Gastrocnemius medialis (tissue), 4 donors: Measurements from ENCODE around the gene ADAMTSL3. TPM values are rescaled to one million over a fixed set of nuclear protein-coding genes. Genes with fewer than 3 reads are reported as not detected.
"Not testable (repeated sequence)": the region's sequence is repeated elsewhere in the genome, so short reads cannot be mapped to it uniquely, and the experiment has no call there.

ENCODE experiments used
- ATAC-seq, 2 donors: fragments of 150-250 bp; one replicate each; pipeline ENCODE4 v1.9.1; 2016
- DNase-seq, 2 donors: peaks; one replicate each; pipeline ENCODE4 v3.0.0-alpha.2; 2019
- H3K27ac ChIP-seq, 4 donors: fragments of 200-600 bp; sonication (generic); 1 replicate in 1 of 4; 2 replicates in 3 of 4; pipeline ENCODE4 v1.5.1; 2016 to 2018; ENCODE audit warnings: mild to moderate bottlenecking in 2 of 4, moderate library complexity in 1 of 4
- H3K27me3 ChIP-seq, 3 donors: fragments of 200-600 bp; sonication (generic) in 2 of 3; 1 replicate in 1 of 3; 2 replicates in 2 of 3; pipeline versions ENCODE4 v1.5.1 to v1.6.0; 2016 to 2019; ENCODE audit warnings: mild to moderate bottlenecking in 1 of 3, moderate library complexity in 1 of 3
- H3K36me3 ChIP-seq, 2 donors: fragments of 200-600 bp; sonication (generic) in 1 of 2; one replicate each; pipeline ENCODE4 v1.5.1; 2017 to 2018
- H3K4me1 ChIP-seq, 2 donors: fragments of 200-600 bp; sonication (generic) in 1 of 2; one replicate each; pipeline ENCODE4 v1.5.1; 2016 to 2017; ENCODE audit warnings: mild to moderate bottlenecking in 2 of 2
- H3K4me3 ChIP-seq, 4 donors: fragments of 200-600 bp; sonication (generic) in 3 of 4; 1 replicate in 1 of 4; 2 replicates in 3 of 4; pipeline ENCODE4 v1.5.1; 2016 to 2019; ENCODE audit warnings: mild to moderate bottlenecking in 2 of 4
- H3K9me3 ChIP-seq, 3 donors: fragments of 200-600 bp; sonication (generic) in 2 of 3; 1 replicate in 1 of 3; 2 replicates in 2 of 3; pipeline ENCODE4 v1.5.1; 2016 to 2019
- POLR2A ChIP-seq, 2 donors: fragments of 450-650 bp; IDR thresholded peaks; one replicate each; pipeline ENCODE4 v1.6.1; 2017; ENCODE audit warnings: antibody characterized with exemption in 2 of 2, mild to moderate bottlenecking in 2 of 2, moderate library complexity in 2 of 2
- in situ Hi-C, 4 donors: fragments of 200-750 bp; cut with MboI; loops; one replicate each; pipeline versions ENCODE4 v1.15.0 to v1.8.0; 2017; ENCODE audit warnings: low sequenced_read_pairs in 4 of 4
- intact Hi-C: fragments of 100-400 bp; cut with DNase I; formaldehyde crosslinking; loops from one replicate; pipeline ENCODE4 v1.15.1; 2023; ENCODE audit warnings: low total_unique reads
- total RNA-seq, 4 donors: library from RNA; depleted of rRNA; stranded (reverse); fragments of >200 nt; gene quantifications; one replicate each; pipeline versions ENCODE4 v1.1.0 to v1.2.3, GENCODE V29; 2016
- TF ChIP-seq, protein P1 (sequence below), 5 experiments: fragments of 450-650 bp in 3 of 5; fragments of 200-600 bp in 2 of 5; sonication (generic) in 2 of 5; IDR thresholded peaks in 4 of 5; conservative IDR thresholded peaks in 1 of 5; 1 replicate in 4 of 5; 2 replicates in 1 of 5; pipeline ENCODE4 v1.5.1; 2016 to 2019; ENCODE audit warnings: antibody characterized with exemption in 5 of 5, mild to moderate bottlenecking in 3 of 5, moderate library complexity in 3 of 5

The ADAMTSL3 gene
- total RNA-seq, 4 donors from 2014 or later, result 0.66 to 2.9 (median 0.76) TPM

DNA sequence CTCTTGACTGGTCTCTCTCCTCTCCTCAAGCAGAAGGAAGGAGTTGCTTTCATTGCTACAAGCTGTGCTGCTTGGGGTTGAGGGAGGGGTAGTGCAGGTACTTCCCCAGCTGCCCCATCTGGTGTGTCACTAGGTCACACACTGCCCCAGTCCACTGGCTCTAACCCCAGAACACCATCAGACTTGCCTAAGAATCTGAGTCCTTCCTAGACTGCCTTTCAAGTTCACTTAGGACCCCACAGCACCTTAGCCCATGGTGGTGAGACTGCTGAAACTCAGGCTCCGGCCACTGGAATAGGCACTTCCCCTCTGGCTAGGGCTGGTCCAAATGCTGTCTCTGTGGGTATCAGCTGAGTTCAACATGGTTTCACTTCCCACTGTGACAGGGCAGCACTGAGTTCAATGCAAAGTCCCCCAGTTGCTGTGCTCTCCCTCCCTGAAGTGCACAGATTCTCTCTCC is 301.9 kb downstream of the ADAMTSL3 start:
- Histone ChIP-seq H3K27me3 (no peaks in the 10 kb centered on the region), H3K9me3 (no peaks in the 10 kb centered on the region), H3K36me3 (no peaks in the 10 kb centered on the region), H3K4me3 (no peak overlapping the region), H3K4me1 (no peaks in the 10 kb centered on the region), H3K27ac (no peak overlapping the region)
- in situ Hi-C loops (no loop called here), intact Hi-C loops (no loop called here)
- ATAC-seq (no peak), DNase-seq (no peak)
- no peak for TF ChIP-seq POLR2A (IDR thresholded peaks at IDR 0.05)
- TF ChIP-seq, protein P1, sequence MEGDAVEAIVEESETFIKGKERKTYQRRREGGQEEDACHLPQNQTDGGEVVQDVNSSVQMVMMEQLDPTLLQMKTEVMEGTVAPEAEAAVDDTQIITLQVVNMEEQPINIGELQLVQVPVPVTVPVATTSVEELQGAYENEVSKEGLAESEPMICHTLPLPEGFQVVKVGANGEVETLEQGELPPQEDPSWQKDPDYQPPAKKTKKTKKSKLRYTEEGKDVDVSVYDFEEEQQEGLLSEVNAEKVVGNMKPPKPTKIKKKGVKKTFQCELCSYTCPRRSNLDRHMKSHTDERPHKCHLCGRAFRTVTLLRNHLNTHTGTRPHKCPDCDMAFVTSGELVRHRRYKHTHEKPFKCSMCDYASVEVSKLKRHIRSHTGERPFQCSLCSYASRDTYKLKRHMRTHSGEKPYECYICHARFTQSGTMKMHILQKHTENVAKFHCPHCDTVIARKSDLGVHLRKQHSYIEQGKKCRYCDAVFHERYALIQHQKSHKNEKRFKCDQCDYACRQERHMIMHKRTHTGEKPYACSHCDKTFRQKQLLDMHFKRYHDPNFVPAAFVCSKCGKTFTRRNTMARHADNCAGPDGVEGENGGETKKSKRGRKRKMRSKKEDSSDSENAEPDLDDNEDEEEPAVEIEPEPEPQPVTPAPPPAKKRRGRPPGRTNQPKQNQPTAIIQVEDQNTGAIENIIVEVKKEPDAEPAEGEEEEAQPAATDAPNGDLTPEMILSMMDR (IDR thresholded peaks at IDR 0.05 in 4 of 5, conservative IDR thresholded peaks at IDR 0.05 in 1 of 5), result no peak

DNA sequence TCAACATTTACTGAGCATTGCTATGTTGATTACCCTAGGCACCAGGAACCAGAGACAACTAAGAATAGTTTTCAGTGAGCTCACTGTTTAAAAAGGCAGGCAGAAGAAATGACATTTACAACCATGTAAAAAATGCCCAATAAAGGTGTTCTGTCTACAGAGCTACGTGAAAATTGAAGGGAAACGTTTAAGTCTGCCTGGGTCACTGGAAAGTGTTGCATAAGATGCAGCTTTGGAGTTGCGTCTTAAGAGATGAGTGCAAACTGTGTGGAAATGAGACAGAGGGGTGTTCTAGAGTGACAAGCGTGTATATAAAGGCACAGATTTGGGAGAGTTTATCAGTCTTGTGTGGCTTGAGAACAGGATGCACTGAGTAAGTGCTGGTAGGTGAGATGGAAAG is 303.0 kb downstream of the ADAMTSL3 start:
- Histone ChIP-seq H3K4me3 (no peak overlapping the region), H3K36me3 (no peaks in the 10 kb centered on the region), H3K27me3 (no peaks in the 10 kb centered on the region), H3K4me1 (no peaks in the 10 kb centered on the region), H3K9me3 (no peaks in the 10 kb centered on the region), H3K27ac (no peak overlapping the region)
- ATAC-seq (no peak), DNase-seq (no peak)
- TF ChIP-seq, protein P1 (IDR thresholded peaks at IDR 0.05 in 4 of 5, conservative IDR thresholded peaks at IDR 0.05 in 1 of 5), result no peak
- TF ChIP-seq POLR2A (IDR thresholded peaks at IDR 0.05), result no peak
- in situ Hi-C loops (no loop called here), intact Hi-C loops (no loop called here)

DNA sequence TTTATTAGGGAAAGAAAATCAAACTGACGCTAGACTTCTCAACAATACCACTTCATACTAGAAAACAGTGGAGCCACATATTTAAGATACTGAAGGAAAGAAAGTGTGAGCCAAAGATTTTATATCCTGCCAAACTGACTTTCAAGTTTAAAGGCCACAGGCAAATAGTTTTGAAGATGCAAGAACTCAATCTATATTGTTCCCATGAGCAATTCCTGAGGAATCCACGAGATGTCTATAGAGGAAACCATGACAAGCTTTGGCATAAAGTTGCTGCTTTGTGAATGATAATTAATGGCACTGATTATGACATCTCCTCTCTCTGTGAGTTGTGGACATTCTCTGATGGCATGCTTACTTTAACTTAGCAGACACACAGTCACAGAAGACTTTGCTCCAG is 305.6 kb downstream of the ADAMTSL3 start:
- intact Hi-C loops (no loop called here), in situ Hi-C loops (no loop called here)
- no peak for TF ChIP-seq POLR2A (IDR thresholded peaks at IDR 0.05)
- TF ChIP-seq, protein P1 (IDR thresholded peaks at IDR 0.05 in 4 of 5, conservative IDR thresholded peaks at IDR 0.05 in 1 of 5), result no peak
- no peak for DNase-seq
- no peaks in the 10 kb centered on the region for H3K9me3 ChIP-seq
- no peak for ATAC-seq
- H3K4me3 ChIP-seq, result no peak overlapping the region
- H3K27ac ChIP-seq, result no peak overlapping the region
- no peaks in the 10 kb centered on the region for H3K27me3 ChIP-seq
- no peaks in the 10 kb centered on the region for H3K4me1 ChIP-seq
- no peaks in the 10 kb centered on the region for H3K36me3 ChIP-seq

DNA sequence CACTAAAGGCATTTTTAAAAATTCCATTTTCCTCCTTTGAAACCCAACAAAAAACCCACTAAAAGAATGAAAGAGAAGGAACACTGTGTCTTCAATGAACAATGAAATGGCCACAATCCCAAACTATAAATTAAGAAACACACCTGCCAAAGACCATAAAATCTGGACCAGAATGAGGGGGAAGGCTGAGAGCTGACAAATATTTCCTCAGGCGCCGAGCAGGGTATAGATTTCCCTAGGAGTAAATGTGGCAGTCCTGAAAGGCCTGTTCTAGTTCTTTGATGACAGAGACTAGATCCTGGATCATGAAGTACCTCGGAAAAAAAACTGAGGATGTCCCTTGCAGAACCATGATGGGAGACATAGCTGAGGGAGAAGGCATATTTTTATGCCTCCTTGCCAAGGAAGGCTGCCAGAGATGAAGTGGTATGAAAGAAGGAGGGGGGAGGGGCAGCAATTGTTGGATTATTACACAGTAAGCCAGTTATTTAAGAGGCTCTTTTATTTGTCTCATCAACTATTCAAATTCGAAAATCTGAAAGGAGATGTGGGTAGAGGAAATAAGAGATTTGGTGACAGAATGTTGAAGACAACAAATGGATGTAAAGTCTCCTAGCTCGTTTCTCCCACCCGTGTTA is 306.4 kb downstream of the ADAMTSL3 start:
- no peaks in the 10 kb centered on the region for H3K4me1 ChIP-seq
- H3K27me3 ChIP-seq, result no peaks in the 10 kb centered on the region
- in situ Hi-C loops (no loop called here), intact Hi-C loops (no loop called here)
- no peak overlapping the region for H3K4me3 ChIP-seq
- no peaks in the 10 kb centered on the region for H3K36me3 ChIP-seq
- DNase-seq (no peak), ATAC-seq (no peak)
- no peak overlapping the region for H3K27ac ChIP-seq
- TF ChIP-seq, protein P1 (IDR thresholded peaks at IDR 0.05 in 4 of 5, conservative IDR thresholded peaks at IDR 0.05 in 1 of 5), result no peak
- no peak for TF ChIP-seq POLR2A (IDR thresholded peaks at IDR 0.05)
- no peaks in the 10 kb centered on the region for H3K9me3 ChIP-seq

DNA sequence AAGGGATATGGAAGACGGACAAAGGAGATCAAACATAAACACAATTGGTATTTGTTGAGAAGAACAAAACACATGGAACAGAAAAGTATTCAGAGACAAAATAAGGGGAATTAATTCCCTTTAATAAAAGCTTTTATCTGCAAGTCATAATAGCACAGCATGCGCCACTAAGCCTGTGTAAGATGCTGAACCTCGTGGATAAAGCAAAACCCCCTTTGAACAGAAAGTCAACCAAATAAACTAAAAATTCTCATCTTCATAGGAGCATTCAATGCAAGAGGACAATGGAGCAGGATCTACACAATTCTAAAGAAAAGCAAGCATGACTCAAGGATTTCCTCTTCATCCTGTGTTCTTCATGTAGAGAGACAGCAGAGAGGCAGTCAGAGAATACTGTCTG is 307.4 kb downstream of the ADAMTSL3 start:
- no peaks in the 10 kb centered on the region for H3K4me1 ChIP-seq
- H3K36me3 ChIP-seq, result no peaks in the 10 kb centered on the region
- TF ChIP-seq, protein P1 (IDR thresholded peaks at IDR 0.05 in 4 of 5, conservative IDR thresholded peaks at IDR 0.05 in 1 of 5), result no peak
- TF ChIP-seq POLR2A (IDR thresholded peaks at IDR 0.05), result no peak
- no peaks in the 10 kb centered on the region for H3K27me3 ChIP-seq
- H3K4me3 ChIP-seq, result no peak overlapping the region
- ATAC-seq (no peak), DNase-seq (no peak)
- H3K27ac ChIP-seq, result no peak overlapping the region
- no peaks in the 10 kb centered on the region for H3K9me3 ChIP-seq
- in situ Hi-C loops (no loop called here), intact Hi-C loops (no loop called here)

DNA sequence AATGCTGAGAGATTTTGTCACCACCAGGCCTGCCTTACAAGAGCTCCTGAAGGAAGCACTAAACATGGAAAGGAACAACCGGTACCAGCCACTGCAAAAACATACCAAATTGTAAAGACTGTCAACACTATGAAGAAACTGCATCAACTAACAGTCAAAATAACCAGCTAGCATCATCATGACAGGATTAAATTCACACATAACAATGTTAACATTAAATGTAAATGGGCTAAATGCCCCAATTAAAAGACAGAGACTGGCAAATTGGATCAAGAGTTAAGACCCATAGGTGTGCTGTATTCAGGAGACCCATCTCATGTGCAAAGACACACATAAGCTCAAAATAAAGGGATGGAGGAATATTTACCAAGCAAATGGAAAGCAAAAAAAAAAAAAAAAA is 311.0 kb downstream of the ADAMTSL3 start:
- H3K36me3 ChIP-seq, H3K27me3 ChIP-seq, in situ Hi-C loops, intact Hi-C loops, H3K9me3 ChIP-seq, ATAC-seq, H3K27ac ChIP-seq, DNase-seq, H3K4me1 ChIP-seq, H3K4me3 ChIP-seq: not testable (repeated sequence)
